ENCODE data around the gene LIPC. TPM values are rescaled to one million over a fixed set of nuclear protein-coding genes. Genes with fewer than 3 reads are reported as not detected.

LIPC gene
- total and polyA plus RNA-seq, 2 of the 4 experiments (the other 2 are of a cell fraction): 0.07 TPM; not detected in 1

DNA sequence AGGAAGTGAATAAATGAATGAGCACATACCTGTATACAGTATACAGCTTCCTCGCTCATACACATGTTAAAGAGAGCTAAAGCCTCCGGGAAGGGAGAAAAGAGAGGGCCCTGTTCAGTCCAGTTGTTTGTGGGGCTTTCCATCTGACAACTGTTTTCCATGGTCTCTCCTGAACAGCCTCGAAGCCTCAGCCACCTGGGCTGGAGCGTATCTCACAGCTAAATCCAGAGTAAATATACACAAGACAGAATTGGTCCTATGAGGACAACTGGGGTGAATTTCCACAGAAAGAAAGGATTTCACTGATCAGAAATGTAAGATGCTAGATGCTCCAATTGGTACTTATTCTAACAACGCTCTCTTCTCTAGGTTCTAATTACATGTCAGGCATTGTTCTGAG lies 103.5 kb downstream of the LIPC start:
- CTCF ChIA-PET: interaction anchor here (0.9 to 1.0 kb wide), 2 partner anchors 10 to 37 kb away, joined by 3 read pairs; no protein-coding TSS in a partner anchor
- no peaks in the 10 kb centered on the region for H3K4me1 ChIP-seq (ENCODE audit: control insufficient read depth, insufficient read depth, low read length)
- BruUV-seq (replicated peaks): no TSS peak
- intact Hi-C loops (cut with micrococcal nuclease): no loop called here
- ATAC-seq (ENCODE audit: low read depth) (no peak), DNase-seq (no peak)
- no peak overlapping the region for H4K5ac ChIP-seq (ENCODE audit: low read depth, low read length)
- no peaks in the 10 kb centered on the region for H3K36me3 ChIP-seq (ENCODE audit: control insufficient read depth, insufficient read depth, low read length)
- H4K8ac ChIP-seq (ENCODE audit: low read depth in 2 of 2, low read length in 2 of 2): no peak overlapping the region
- WGBS, 2 experiments (ENCODE audit: extremely low coverage in 2 of 2, insufficient read length in 1 of 2): 60% methylated on average over 1 of the region's 5 CpGs; no CpG with 5 or more reads in 1 of the 2 experiments
- H4K91ac ChIP-seq (ENCODE audit: insufficient read depth, low read depth, low read length): no peak overlapping the region
- H3K27ac ChIP-seq (ENCODE audit: insufficient read depth, low read length): no peak overlapping the region
- H3K14ac ChIP-seq (replicated peaks; ENCODE audit: low read depth, low read length): no peak overlapping the region
- H3K9me3 ChIP-seq (ENCODE audit: control insufficient read depth, insufficient read depth, low read length): no peaks in the 10 kb centered on the region
- no peak overlapping the region for H3K56ac ChIP-seq (ENCODE audit: extremely low read depth, insufficient read depth, low read length)
- no peak overlapping the region for H2BK20ac ChIP-seq (ENCODE audit: low read depth, low read length)
- TF ChIP-seq POLR2A (IDR thresholded peaks at IDR 0.05; ENCODE audit: low read depth, low read length) (no peak), SMC3 (IDR thresholded peaks at IDR 0.05; ENCODE audit: low read depth, low read length) (no peak)
- H3K4me2 ChIP-seq (ENCODE audit: low read depth, low read length): no peak overlapping the region
- H2AK9ac ChIP-seq (replicated peaks; ENCODE audit: low read depth, low read length, poor library complexity): no peak overlapping the region
- no peak overlapping the region for H2BK15ac ChIP-seq (ENCODE audit: low read depth, low read length)
- H2BK5ac ChIP-seq (ENCODE audit: low read depth, low read length, poor library complexity, severe bottlenecking): no peak overlapping the region
- no peak overlapping the region for H2BK120ac ChIP-seq (ENCODE audit: low read depth, low read length)
- no peak overlapping the region for H3K18ac ChIP-seq (ENCODE audit: low read depth, low read length)
- no peaks in the 10 kb centered on the region for H3K79me1 ChIP-seq (ENCODE audit: low read depth in 1 of 2, low read length in 2 of 2)
- POLR2A ChIA-PET (ENCODE audit: unreplicated experiment): no interaction called here
- dilution Hi-C loops (cut with HindIII; ENCODE audit: low sequenced_read_pairs, unreplicated experiment): no loop called here
- no peak overlapping the region for H3K9ac ChIP-seq (ENCODE audit: low read depth, low read length)
- no peak overlapping the region for H3K4me3 ChIP-seq (ENCODE audit: insufficient read depth, low read depth, low read length)
- no peak overlapping the region for H3K23ac ChIP-seq (ENCODE audit: low read depth, low read length)
- H4K20me1 ChIP-seq (ENCODE audit: insufficient read depth, low read length): no peaks in the 10 kb centered on the region
- no peak overlapping the region for H2AFZ ChIP-seq (replicated peaks; ENCODE audit: low read length, poor library complexity)
- H3K4ac ChIP-seq (ENCODE audit: low read depth, low read length): no peak overlapping the region
- H2AK5ac ChIP-seq (ENCODE audit: low read depth, low read length): no peak overlapping the region
- H3K9me1 ChIP-seq (ENCODE audit: insufficient read depth, low read length): no peaks in the 10 kb centered on the region
- in situ Hi-C loops (cut with MboI; ENCODE audit: low sequenced_read_pairs): no loop called here
- H3K27me3 ChIP-seq (ENCODE audit: control insufficient read depth, insufficient read depth, low read length): peaks cover 15% of the 10 kb centered on the region

All from IMR-90 (cell line).